ENCODE results near the gene CHRM1.

- no peak for TF ChIP-seq CTCF (IDR thresholded peaks at IDR 0.05)
- TF ChIP-seq POLR2AphosphoS5 (IDR thresholded peaks at IDR 0.05) = no peak
- TF ChIP-seq EP300 (IDR thresholded peaks at IDR 0.05) = no peak
- TF ChIP-seq POLR2A (IDR thresholded peaks at IDR 0.05; ENCODE audit: low read depth) = no peak
These were observed 6.7 kb downstream of the CHRM1 start for GRCh38 chr11:62914416-62914815.
